Activated T-cell treated with anti-CD3 and anti-CD28 coated beads, Interleukin-2, amount 50 U/mL, for 48 hours (primary cell): ENCODE measurements around the gene D2HGDH.
"Not testable (repeated sequence)": the region's sequence is repeated elsewhere in the genome, so short reads cannot be mapped to it uniquely, and the experiment has no call there.

Experiments used
- DNase-seq, 2 experiments: peaks; one replicate each; pipeline ENCODE4 v3.0.0-alpha.2; 2020

D2HGDH gene

DNA sequence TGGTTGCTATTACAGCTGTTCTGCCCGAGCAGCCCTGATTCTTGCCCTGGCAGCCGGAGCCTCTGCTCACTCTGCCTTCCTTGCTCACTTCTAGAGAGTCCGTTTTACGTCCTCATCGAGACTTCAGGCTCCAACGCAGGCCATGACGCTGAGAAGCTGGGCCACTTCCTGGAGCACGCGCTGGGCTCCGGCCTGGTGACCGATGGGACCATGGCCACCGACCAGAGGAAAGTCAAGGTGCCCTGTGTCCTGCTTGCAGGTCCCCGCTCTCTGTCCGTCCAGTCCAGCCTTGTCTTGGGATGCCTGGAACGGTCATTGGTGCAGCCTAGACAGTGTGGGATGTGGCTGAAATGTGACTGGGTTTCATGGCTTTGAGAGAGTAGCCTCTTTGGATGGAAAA, 16.7 kb downstream of the D2HGDH start:
- no peak for DNase-seq

DNA sequence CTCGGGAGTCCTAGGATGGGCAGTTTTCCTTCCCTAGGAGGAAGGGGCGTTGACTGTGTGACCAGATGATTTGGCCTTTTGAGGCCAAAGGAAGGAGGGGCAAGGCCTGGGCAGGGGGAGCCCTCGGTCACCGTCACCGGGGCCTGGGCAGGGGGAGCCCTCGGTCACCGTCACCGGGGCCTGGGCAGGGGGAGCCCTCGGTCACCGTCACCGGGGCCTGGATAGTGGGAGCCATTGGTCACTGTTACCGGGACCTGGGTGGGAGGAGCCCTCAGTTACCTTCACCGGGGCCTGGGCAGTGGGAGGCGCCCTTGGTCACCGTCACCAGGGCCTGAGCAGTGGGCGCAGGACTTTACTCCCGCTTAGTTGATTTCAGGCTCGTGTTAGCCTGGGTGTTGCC, 17.3 kb downstream of the D2HGDH start:
- DNase-seq: no peak

GRCh38 chr2:241752253-241752652, 17.8 kb downstream of the D2HGDH start:
- no peak for DNase-seq

DNA sequence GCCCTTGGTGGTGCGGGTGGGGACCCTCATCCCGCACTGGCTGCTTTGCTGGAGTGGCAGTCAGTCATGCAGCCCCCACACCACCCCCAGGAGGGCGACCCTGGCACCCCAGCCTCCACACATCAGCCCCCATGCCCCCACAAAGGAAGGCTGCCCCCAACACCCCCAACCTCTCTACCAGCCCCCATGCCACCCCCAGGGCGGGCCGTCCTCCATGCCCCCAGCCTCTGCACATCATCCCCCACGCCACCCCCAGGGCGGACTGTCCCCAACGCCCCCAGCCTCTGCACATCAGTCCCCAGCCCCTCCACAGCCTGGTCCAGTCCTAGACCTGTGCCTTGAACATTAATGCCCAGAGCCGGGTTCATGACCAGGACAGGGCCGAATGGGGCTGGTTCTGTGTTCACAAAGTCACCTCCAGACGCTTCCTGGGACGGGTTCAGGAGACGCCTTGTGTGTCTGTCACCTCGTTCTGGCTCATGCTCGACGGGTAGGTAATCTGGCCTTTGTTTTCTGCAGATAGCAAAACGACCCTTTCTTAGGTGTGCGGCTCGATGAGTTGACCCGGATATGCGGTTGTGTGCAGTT, 18.4 kb downstream of the D2HGDH start:
- DNase-seq: no peak

GRCh38 chr2:241753493-241753892, 19.1 kb downstream of the D2HGDH start:
- DNase-seq: no peak

DNA sequence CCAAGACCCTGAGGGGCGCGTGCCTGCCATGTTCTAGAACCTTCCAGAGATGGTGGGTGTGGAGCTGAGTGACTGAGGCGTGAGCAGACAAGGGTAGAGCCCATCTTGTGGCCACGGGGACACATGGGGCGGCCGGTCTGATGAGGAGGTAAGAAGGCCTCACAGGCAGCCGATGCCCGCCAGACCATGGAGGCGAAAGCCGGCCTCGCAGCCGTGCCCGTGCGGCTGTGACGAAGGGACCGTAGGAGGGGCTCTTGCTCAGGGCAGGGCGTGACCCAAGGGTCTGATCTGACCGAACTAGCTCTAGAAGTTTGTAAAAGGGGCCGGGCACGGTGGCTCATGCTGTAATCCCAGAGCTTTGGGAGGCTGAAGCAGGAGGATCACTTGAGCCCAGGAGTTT, 19.6 kb downstream of the D2HGDH start:
- no peak for DNase-seq

- DNase-seq: no peak
These were observed 20.7 kb downstream of the D2HGDH start for GRCh38 chr2:241755166-241755565.

DNA sequence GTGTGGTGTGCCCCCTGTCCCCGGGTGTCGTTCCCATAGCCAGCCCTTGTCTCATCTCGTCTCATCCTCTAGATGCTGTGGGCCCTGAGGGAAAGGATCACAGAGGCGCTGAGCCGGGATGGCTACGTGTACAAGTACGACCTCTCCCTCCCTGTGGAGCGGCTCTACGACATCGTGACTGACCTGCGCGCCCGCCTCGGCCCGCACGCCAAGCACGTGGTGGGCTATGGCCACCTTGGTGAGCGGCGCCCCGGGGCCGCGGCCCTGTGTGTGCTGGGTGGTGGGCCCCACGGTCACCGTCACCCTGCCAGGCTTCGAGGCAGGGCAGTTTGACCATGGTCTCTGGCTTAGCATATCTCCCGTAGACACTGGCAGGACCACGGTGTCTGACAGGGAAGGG, 21.3 kb downstream of the D2HGDH start:
- DNase-seq: no peak

DNA sequence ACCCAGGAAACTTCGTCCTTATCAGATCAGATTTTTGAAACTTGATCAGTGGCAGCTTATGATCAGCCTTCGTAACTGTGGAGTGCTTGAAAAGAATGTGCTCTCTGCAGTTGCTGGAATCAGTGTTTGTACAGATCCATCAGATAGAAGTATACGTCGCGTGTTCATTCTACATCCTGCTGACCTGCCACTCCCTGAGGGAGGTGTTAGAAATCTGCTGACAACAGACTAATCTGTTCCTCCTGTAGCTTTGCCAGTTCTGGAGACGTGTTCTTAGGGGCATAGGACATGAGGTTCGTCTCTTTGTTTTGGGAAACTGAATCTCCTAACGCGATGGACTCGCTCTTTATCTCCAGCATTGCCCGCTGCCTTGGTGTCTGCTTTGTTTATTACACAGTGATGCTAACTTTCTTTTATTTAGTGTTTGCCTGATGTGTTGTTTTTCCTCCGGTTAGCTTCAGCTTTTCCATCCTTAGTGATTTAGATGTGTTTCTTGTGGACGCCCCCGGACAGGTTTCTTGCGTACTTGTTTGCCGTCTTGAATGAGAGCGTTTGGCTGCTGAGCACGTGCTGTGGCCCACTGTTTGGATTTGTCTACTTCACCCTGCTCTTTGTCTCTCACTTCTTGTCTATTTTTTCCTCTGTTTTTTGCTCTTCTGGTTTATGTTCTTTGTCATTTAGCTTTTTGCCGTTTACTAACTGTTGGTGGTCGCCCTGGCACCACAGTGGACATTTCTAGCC, 24.8 kb downstream of the D2HGDH start:
- DNase-seq: no peak

- not testable (repeated sequence) for DNase-seq
These were observed 25.5 kb downstream of the D2HGDH start for GRCh38 chr2:241759893-241760292.

- no peak for DNase-seq
These were observed 25.9 kb downstream of the D2HGDH start for GRCh38 chr2:241760301-241760771.

GRCh38 chr2:241762321-241762932, 28.0 kb downstream of the D2HGDH start:
- DNase-seq: peak in 1 of 2 experiments; percentile 39

DNA sequence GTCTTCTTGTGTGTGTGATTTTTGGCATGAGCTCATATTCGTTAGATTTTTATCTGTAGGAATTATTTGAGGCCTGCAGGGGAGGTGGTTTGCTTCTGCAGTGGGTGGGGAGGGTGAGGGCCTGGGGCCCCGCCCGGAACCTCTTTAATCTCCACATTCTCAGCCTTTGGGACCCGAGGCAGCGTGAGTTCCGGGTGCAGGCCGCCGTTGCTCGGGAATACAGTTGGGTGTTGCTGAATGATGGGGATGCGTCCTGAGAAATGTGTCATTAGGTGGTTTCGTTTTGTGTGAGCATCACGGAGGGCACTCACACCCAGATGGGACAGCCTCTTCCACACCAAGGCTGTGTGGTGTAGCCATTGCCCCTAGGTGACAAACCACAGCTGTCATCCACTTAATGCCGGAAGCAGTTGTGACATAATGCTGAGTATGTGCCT, 28.5 kb downstream of the D2HGDH start:
- DNase-seq: peak; percentile 72 to 75

DNA sequence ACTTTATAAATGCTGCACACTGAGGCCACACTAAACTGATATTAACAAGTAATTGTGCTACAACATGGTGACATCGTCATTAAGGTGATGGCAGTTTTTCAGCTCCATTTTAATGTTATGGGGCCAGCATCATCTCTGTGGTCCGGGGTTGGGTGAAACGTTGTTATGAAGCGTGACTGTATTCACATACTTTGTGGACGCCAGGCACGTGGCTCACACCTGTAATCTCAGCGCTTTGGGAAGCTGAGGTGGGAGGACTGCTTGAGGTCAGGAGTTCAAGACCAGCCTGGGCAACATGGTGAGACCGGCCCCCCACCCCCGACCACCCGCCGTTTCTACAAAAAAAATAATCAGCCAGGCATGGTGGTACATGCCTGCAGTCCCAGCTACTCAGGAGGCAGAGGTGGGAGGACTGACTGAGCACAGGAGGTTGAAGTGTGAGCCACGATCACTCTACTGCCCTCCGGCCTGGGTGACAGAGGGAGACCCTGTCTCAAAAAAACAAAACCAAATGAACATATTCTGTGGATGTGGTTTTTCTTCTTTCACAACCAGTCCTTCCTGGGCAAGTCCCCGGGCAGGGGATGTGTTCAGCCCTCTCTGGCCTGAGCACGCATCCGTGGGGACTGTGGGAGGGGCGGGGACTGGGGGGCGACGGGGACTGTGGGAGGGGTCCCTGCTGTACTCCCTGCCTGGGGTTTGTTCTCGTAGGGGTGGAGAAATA, 29.3 kb downstream of the D2HGDH start:
- DNase-seq: no peak

DNA sequence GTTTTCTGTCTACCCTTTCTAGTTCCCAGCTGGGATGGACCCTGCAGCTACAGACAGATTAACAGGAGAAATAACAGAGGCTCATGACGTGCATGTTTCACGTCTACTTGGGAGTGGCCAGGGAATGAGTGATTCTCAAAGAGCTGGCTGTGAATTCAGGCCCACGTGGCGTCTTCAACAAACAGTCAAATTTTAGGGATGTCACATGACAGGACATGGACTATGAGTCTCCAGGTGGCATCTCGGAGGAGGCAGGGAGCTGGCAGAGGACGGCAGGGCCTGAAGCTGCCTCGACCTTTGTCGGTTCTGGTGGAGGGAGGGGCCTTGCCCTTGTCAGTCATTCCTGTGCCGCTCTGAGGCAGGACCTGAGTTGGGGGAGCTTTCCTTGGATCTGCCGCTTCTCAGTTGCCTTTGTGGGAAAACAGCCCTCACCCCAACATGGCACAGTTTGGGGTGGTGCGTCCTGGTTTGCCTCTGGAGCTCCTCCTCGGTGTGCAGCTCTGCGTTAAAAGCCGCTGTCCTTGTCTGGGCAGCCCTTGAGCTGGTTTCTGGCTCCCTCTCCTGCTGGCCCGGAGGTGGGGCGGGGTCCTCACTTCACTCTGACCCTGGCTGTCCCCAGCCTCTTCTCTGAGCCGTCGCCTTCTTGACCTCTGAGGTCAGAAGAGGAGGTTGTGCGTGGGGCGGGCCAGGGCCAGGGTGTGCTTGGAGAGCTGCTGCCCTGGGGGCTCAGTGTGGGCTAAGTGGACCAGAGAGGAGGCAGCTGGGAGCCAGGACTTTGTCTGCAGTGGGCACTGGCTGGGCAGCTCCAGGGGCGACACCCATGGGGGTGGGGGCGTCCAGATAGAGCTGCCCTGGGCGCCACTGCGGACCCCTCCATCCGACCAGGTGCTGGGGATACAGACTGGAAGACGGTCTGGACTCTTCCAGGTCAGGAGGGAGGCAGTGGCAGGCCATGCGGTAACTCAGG, 30.1 kb downstream of the D2HGDH start:
- DNase-seq: no peak

- peak; percentile 15 for DNase-seq
These were observed 33.2 kb downstream of the D2HGDH start for GRCh38 chr2:241767464-241768250.

DNA sequence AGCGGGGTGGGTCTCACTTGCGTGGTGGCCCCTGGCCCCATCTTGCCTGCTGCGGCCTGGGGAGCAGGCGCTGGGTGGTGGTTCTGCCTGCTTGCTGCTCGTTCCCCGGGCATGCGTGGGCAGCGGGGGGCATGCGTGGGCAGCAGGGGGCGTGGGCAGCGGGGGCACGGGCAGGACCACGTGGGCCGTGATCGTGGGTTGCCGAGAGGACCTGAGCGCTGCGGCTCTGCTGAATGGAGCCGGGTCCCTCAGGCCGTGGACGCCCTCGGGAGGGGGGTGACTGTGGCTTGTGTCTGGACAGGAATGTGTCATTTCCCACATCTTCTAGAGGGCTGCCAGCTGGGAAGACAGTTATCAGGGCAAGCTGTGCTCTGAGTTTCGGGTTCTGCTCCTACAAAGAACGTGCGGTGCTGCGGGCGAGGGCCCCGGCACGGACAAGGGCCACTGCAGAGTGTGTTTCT, 33.9 kb downstream of the D2HGDH start:
- peak; percentile 11 to 18 for DNase-seq

- DNase-seq: no peak
These were observed 34.4 kb downstream of the D2HGDH start for GRCh38 chr2:241768850-241769249.

DNA sequence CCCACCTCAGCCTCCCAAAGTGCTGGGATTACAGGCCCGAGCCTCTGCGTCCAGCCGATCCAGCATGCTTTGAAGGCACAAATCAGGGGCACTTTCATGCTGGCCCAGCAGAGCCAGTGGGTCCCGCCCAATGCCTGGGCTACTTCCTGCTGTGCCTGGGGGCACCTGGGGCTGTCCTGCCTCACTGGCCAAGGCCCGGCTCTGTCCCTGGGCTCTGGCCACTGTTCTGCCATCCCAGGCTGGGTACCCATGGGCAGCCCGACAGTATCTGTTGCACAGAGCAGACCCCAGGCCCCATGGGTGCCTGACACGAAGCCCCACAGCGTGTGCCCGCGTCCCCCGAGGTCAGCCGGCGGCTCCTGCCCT, 35.4 kb downstream of the D2HGDH start:
- no peak for DNase-seq

DNA sequence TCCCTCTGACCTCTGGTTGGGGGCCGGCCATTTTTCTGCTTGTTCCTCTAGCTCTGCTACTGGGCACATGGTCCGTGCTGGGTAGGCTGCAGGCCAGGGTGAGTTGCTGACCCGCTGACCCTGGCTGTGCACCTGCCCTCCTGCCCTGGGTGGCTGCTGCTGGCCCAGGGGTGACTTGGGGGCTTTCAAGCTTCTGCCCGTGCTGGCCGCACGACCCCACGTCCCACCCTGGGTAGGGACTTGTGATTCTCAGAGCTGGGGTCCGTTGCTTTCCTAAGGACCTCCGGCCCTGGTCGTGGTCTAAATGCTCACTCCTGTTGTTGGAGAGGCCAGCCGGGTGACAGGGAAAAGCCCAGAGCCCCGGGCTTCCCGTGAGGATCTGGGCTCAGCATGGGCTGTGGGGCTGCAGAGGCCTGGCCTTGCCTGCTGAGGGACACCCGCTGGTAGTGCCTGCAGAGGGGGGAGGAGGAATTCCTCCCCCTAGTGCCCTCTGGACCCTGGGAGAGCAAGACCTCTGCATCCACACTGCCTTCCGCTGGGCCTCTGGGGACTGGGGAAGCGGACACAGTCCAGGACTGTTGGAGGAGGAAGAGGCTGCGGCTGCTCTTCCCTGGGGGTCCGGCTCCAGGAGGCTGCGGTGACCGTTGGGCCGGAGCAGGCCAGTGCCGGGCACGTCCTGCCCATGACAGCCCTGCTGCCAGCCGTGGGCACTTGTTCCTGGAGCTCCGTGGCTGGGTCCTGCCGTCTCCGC, 35.9 kb downstream of the D2HGDH start:
- DNase-seq: no peak

DNA sequence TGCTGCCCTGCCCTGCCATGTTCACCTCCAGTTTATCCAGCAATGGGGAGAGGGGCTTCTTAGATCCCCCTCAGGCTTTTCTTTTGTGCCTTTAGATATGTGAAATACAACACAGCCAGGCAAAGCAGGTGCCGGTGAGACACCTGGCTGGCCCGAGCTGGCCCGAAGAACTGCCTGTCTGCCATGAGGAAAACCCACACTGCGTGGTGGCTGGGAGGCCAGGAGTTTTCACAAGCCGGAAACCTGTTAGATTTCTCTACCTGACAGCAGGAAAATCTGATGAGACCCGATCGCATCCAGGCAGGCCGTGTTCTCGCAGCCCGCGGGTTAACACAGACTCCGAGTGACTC, 36.5 kb downstream of the D2HGDH start:
- no peak for DNase-seq
